ENCODE data around the gene OTOP2. TPM values are rescaled to one million over a fixed set of nuclear protein-coding genes. Genes with fewer than 3 reads are reported as not detected.
A peak's percentile ranks its signal among the peaks of the same experiment; 100 is the strongest.

Gene OTOP2
- total and polyA plus RNA-seq, 2 of the 4 experiments (the other 2 are of a cell fraction) = not detected

DNA sequence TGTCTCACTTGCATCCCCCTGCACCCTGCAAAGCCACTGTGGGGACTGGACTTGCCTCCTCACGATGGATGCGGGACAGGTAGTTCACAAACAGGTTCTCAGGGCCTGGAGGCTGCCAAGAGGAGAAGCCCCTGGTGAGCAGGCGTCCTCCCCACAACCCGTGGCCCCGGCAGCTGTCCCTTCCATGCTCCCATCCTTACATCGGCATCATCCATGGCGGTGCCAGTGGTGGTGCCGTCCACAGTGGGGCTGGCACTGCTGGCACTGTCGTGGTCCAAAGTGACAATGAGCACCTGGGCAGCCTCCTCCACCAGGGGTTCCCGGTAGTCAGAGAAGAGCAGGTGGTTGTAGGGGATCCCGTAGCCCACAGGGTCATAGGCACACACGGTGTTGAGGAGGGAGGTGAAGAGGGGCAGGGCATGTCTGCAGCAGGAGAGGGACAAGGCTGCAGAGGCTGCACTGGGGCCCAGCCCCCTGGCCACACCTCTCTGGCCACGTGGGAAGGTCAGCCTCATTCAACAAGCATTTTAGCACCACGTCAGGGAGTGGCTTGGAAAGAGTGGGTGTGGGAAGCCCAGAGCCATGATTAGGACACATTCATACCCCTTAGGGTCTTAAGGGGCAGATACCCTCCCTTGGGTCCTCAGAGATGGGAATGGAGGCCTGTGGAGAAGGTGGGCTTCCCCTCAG, 35.9 kb downstream of the OTOP2 start:
- Histone ChIP-seq H3K36me3 (ENCODE audit: control insufficient read depth, insufficient read depth, low read length) (no peaks in the 10 kb centered on the region), H2AK9ac (replicated peaks; ENCODE audit: low read depth, low read length, poor library complexity) (no peak overlapping the region), H3K9me1 (ENCODE audit: insufficient read depth, low read length) (no peaks in the 10 kb centered on the region), H3K4me3 (ENCODE audit: insufficient read depth, low read depth, low read length) (no peak overlapping the region), H3K18ac (ENCODE audit: low read depth, low read length) (no peak overlapping the region), H3K23ac (ENCODE audit: low read depth, low read length) (no peak overlapping the region), H2BK20ac (ENCODE audit: low read depth, low read length) (no peak overlapping the region), H2BK5ac (ENCODE audit: low read depth, low read length, poor library complexity, severe bottlenecking) (no peak overlapping the region), H4K8ac (ENCODE audit: low read depth in 2 of 2, low read length in 2 of 2) (no peak overlapping the region), H3K9me3 (ENCODE audit: control insufficient read depth, insufficient read depth, low read length) (no peaks in the 10 kb centered on the region), H4K20me1 (ENCODE audit: insufficient read depth, low read length) (no peaks in the 10 kb centered on the region), H3K4ac (ENCODE audit: low read depth, low read length) (no peak overlapping the region), H3K56ac (ENCODE audit: extremely low read depth, insufficient read depth, low read length) (no peak overlapping the region), H3K79me1 (ENCODE audit: low read depth in 1 of 2, low read length in 2 of 2) (no peaks in the 10 kb centered on the region), H2AFZ (replicated peaks; ENCODE audit: low read length, poor library complexity) (peak overlapping the region; percentile 83), H2BK15ac (ENCODE audit: low read depth, low read length) (no peak overlapping the region), H3K27ac (ENCODE audit: insufficient read depth, low read length) (no peak overlapping the region), H4K5ac (ENCODE audit: low read depth, low read length) (no peak overlapping the region), H2BK120ac (ENCODE audit: low read depth, low read length) (no peak overlapping the region), H2AK5ac (ENCODE audit: low read depth, low read length) (no peak overlapping the region), H3K27me3 (ENCODE audit: control insufficient read depth, insufficient read depth, low read length) (peaks cover 11% of the 10 kb centered on the region), H3K4me2 (ENCODE audit: low read depth, low read length) (no peak overlapping the region), H4K91ac (ENCODE audit: insufficient read depth, low read depth, low read length) (no peak overlapping the region), H3K4me1 (ENCODE audit: control insufficient read depth, insufficient read depth, low read length) (0 out of 2 replicates have a peak, but pooled peaks cover 1% of the 10 kb centered on the region), H3K9ac (ENCODE audit: low read depth, low read length) (no peak overlapping the region), H3K14ac (replicated peaks; ENCODE audit: low read depth, low read length) (no peak overlapping the region)
- POLR2A ChIA-PET (ENCODE audit: unreplicated experiment) = interaction anchor here (0.6 kb wide), 1 partner anchor 75 kb away, joined by 3 read pairs; no protein-coding TSS in a partner anchor
- CTCF ChIA-PET = interaction anchor here (0.6 to 2.4 kb wide), 4 partner anchors 72 to 186 kb away, joined by 3 to 9 read pairs (median 4); partner anchors contain the start of gene FDXR
- WGBS, 2 experiments (ENCODE audit: extremely low coverage in 2 of 2, insufficient read length in 1 of 2) = 81% methylated on average over 6 of the region's 14 CpGs; no CpG with 5 or more reads in 1 of the 2 experiments
- intact Hi-C loops (cut with micrococcal nuclease) (loop anchor here (5.0 kb wide), 1 partner anchor 87 kb away; the partner anchor contains the start of genes ATP5PD and KCTD2), in situ Hi-C loops (cut with MboI; ENCODE audit: low sequenced_read_pairs) (loop anchor here (10.0 kb wide), 2 partner anchors 215 to 245 kb away; partner anchors contain the start of genes NHERF1 and NUP85), dilution Hi-C loops (cut with HindIII; ENCODE audit: low sequenced_read_pairs, unreplicated experiment) (no loop called here)
- ATAC-seq (ENCODE audit: low read depth) (peak; percentile 19; the same call in 1 of the 2 replicates), DNase-seq (peak; percentile 15)
- BruUV-seq (replicated peaks) = no TSS peak
- TF ChIP-seq CEBPB (IDR thresholded peaks at IDR 0.05; ENCODE audit: low read depth, low read length) = no peak
- TF ChIP-seq SMC3 (IDR thresholded peaks at IDR 0.05; ENCODE audit: low read depth, low read length) = no peak
- TF ChIP-seq, protein P1, sequence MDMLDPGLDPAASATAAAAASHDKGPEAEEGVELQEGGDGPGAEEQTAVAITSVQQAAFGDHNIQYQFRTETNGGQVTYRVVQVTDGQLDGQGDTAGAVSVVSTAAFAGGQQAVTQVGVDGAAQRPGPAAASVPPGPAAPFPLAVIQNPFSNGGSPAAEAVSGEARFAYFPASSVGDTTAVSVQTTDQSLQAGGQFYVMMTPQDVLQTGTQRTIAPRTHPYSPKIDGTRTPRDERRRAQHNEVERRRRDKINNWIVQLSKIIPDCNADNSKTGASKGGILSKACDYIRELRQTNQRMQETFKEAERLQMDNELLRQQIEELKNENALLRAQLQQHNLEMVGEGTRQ (IDR thresholded peaks at IDR 0.05; ENCODE audit: low read depth, low read length) = peak; percentile 70; the same call in 1 of the 2 replicates
- no peak for TF ChIP-seq MXI1 (IDR thresholded peaks at IDR 0.05; ENCODE audit: borderline replicate concordance, low read depth, low read length)
- TF ChIP-seq FOS (IDR thresholded peaks at IDR 0.05; ENCODE audit: low read depth, low read length) = no peak

Measured in IMR-90 (cell line).